ENCODE results near the gene DNAJC4.

DNA sequence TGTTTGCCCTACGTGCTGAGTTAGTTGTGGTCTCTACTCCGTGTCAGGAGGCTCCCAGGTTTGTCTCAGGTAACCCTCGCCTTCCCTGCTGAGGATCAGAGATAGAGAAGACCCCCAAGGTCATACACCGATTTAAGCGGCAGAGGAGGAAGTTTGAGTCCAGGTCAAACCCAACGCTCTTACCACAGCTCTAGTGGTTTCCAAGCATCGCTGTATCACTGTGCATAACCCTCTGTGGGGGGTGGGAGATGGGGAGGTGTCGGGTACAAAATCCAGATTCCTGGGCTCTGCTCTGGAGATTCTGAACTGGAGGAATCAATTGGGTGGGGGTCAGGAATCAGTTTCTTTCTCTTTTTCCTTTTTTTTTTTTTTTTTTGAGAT is 627 bp downstream of the DNAJC4 start:
- TF ChIP-seq, protein P1, sequence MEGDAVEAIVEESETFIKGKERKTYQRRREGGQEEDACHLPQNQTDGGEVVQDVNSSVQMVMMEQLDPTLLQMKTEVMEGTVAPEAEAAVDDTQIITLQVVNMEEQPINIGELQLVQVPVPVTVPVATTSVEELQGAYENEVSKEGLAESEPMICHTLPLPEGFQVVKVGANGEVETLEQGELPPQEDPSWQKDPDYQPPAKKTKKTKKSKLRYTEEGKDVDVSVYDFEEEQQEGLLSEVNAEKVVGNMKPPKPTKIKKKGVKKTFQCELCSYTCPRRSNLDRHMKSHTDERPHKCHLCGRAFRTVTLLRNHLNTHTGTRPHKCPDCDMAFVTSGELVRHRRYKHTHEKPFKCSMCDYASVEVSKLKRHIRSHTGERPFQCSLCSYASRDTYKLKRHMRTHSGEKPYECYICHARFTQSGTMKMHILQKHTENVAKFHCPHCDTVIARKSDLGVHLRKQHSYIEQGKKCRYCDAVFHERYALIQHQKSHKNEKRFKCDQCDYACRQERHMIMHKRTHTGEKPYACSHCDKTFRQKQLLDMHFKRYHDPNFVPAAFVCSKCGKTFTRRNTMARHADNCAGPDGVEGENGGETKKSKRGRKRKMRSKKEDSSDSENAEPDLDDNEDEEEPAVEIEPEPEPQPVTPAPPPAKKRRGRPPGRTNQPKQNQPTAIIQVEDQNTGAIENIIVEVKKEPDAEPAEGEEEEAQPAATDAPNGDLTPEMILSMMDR (IDR thresholded peaks at IDR 0.05), result no peak
- no peak for TF ChIP-seq POLR2A (IDR thresholded peaks at IDR 0.05)

Measured in adrenal gland (tissue), 5 donors.